LHCN-M2 (cell line): ENCODE data around the gene PRSS1. TPM values are rescaled to one million over a fixed set of nuclear protein-coding genes. Genes with fewer than 3 reads are reported as not detected.
"Not testable (repeated sequence)": the region's sequence is repeated elsewhere in the genome, so short reads cannot be mapped to it uniquely, and the experiment has no call there.

Source experiments
- DNase-seq: peaks from one replicate; pipeline ENCODE4 v3.0.0-alpha.2; 2012; ENCODE audit warnings: low read depth
- total RNA-seq: library from RNA; depleted of rRNA; stranded (reverse); fragments of >200 nt; gene quantifications from 2 replicates; pipeline ENCODE4 v1.2.3, GENCODE V29; 2014

Gene PRSS1
- total RNA-seq, 1 experiment from 2014 or later: not detected

GRCh38 chr7:142746264-142746663 is 3.0 kb upstream of the PRSS1 start:
- no peak for DNase-seq

GRCh38 chr7:142748410-142748809 is 862 bp upstream of the PRSS1 start:
- DNase-seq: not testable (repeated sequence)

- DNase-seq: no peak
Measured at GRCh38 chr7:142750321-142750938, 1.2 kb downstream of the PRSS1 start.

- not testable (repeated sequence) for DNase-seq
Measured at GRCh38 chr7:142751526-142752175, 2.4 kb downstream of the PRSS1 start.

GRCh38 chr7:142752376-142753225 is 3.3 kb downstream of the PRSS1 start:
- no peak for DNase-seq

- DNase-seq: no peak
Measured at GRCh38 chr7:142753366-142753765, 4.1 kb downstream of the PRSS1 start.

- DNase-seq: not testable (repeated sequence)
Measured at GRCh38 chr7:142753925-142754491, 4.7 kb downstream of the PRSS1 start.

- no peak for DNase-seq
Measured at GRCh38 chr7:142754681-142755575, 5.7 kb downstream of the PRSS1 start.

GRCh38 chr7:142758312-142758711 is 9.0 kb downstream of the PRSS1 start:
- DNase-seq: not testable (repeated sequence)

- DNase-seq: no peak
Measured at GRCh38 chr7:142759433-142759832, 10.2 kb downstream of the PRSS1 start.

- DNase-seq: no peak
Measured at GRCh38 chr7:142760071-142760642, 10.9 kb downstream of the PRSS1 start.

GRCh38 chr7:142761606-142762005 is 12.3 kb downstream of the PRSS1 start:
- not testable (repeated sequence) for DNase-seq

GRCh38 chr7:142762104-142762503 is 12.8 kb downstream of the PRSS1 start:
- no peak for DNase-seq

- no peak for DNase-seq
Measured at GRCh38 chr7:142767451-142767850, 18.2 kb downstream of the PRSS1 start.

GRCh38 chr7:142767861-142768260 is 18.6 kb downstream of the PRSS1 start:
- DNase-seq: no peak

GRCh38 chr7:142768885-142769284 is 19.6 kb downstream of the PRSS1 start:
- not testable (repeated sequence) for DNase-seq

- no peak for DNase-seq
Measured at GRCh38 chr7:142770661-142771352, 21.5 kb downstream of the PRSS1 start, which contains the start of gene PRSS2. TSS of gene PRSS2 (plus strand) at chr7:142770970. CDS start at chr7:142770983, 13 bp downstream.

- no peak for DNase-seq
Measured at GRCh38 chr7:142771353-142771723, 22.1 kb downstream of the PRSS1 start.

GRCh38 chr7:142772051-142772450 is 22.8 kb downstream of the PRSS1 start:
- DNase-seq: no peak

- DNase-seq: no peak
Measured at GRCh38 chr7:142772673-142773072, 23.4 kb downstream of the PRSS1 start.
